COLO829 (cell line): ENCODE results near the gene CNPY3.
A peak's percentile ranks its signal among the peaks of the same experiment; 100 is the strongest.

ENCODE experiments used
- DNase-seq: peaks from one replicate; pipeline ENCODE4 v3.0.0; 2012; ENCODE audit warnings: low spot score

The CNPY3 gene

GRCh38 chr6:42960243-42961019, 31.2 kb downstream of the CNPY3 start, which contains the start of gene GNMT:
GNMT (plus strand) TSS chr6:42960754; CDS start chr6:42960768, 14 bp downstream.
- DNase-seq = no peak

GRCh38 chr6:42961020-42961470, 31.8 kb downstream of the CNPY3 start:
- no peak for DNase-seq

- DNase-seq = no peak
Observed at GRCh38 chr6:42962096-42962495, 32.8 kb downstream of the CNPY3 start.

- no peak for DNase-seq
Observed at GRCh38 chr6:42962502-42963178, 33.4 kb downstream of the CNPY3 start.

GRCh38 chr6:42963179-42963854, 34.0 kb downstream of the CNPY3 start:
- no peak for DNase-seq

- DNase-seq = no peak
Observed at GRCh38 chr6:42963855-42964605, 34.8 kb downstream of the CNPY3 start.

GRCh38 chr6:42966571-42966970, 37.3 kb downstream of the CNPY3 start:
- DNase-seq = no peak

GRCh38 chr6:42967228-42967627, 37.9 kb downstream of the CNPY3 start:
- no peak for DNase-seq

- DNase-seq = no peak
Observed at GRCh38 chr6:42968126-42968701, 38.9 kb downstream of the CNPY3 start.

- DNase-seq = no peak
Observed at GRCh38 chr6:42968783-42969182, 39.5 kb downstream of the CNPY3 start.

- no peak for DNase-seq
Observed at GRCh38 chr6:42969431-42969830, 40.2 kb downstream of the CNPY3 start.

- no peak for DNase-seq
Observed at GRCh38 chr6:42969934-42970333, 40.7 kb downstream of the CNPY3 start.

- no peak for DNase-seq
Observed at GRCh38 chr6:42970871-42971612, 41.8 kb downstream of the CNPY3 start.

GRCh38 chr6:42971746-42972327, 42.6 kb downstream of the CNPY3 start:
- DNase-seq = no peak

GRCh38 chr6:42973926-42974325, 44.6 kb downstream of the CNPY3 start:
- DNase-seq = no peak

GRCh38 chr6:42974919-42975505, 45.7 kb downstream of the CNPY3 start:
- no peak for DNase-seq

GRCh38 chr6:42978487-42978838, 49.2 kb downstream of the CNPY3 start:
- DNase-seq = no peak

- peak; percentile 77 for DNase-seq
Observed at GRCh38 chr6:42978839-42979522, 49.7 kb downstream of the CNPY3 start, which contains the start of gene PEX6. PEX6 (minus strand) TSS chr6:42979181; CDS start chr6:42979150, 31 bp downstream.

GRCh38 chr6:42979523-42980177, 50.4 kb downstream of the CNPY3 start:
- DNase-seq = peak; percentile 56
